Stimulated activated naive B cell treated with anti-CD40 and anti-IgM and Interleukin-4, amounts not matched to agents 10 μg/mL and 1 μg/mL and 100 μg/mL, for 72 hours (primary cell): ENCODE measurements around the gene MTIF2.
"Not testable (repeated sequence)": the region's sequence is repeated elsewhere in the genome, so short reads cannot be mapped to it uniquely, and the experiment has no call there.

Source experiments
- ATAC-seq, 2 donors: fragments of 150-1000 bp; cut with Tn5 transposase; replicated peaks; 2 replicates each; pipeline ENCODE4 v1.10.0; 2021; ENCODE audit warnings: moderate library complexity in 1 of 2
- DNase-seq: peaks from one replicate; pipeline ENCODE4 v3.0.0; 2021
- H3K27ac Mint-ChIP-seq: one replicate; pipeline ENCODE4 v1.8.0; 2022; ENCODE audit warnings: mild to moderate bottlenecking, mixed read lengths
- H3K27me3 Mint-ChIP-seq, 2 donors: one replicate each; pipeline ENCODE4 v1.8.0; 2022; ENCODE audit warnings: mixed read lengths in 2 of 2
- H3K36me3 Mint-ChIP-seq, 2 donors: one replicate each; pipeline ENCODE4 v1.8.0; 2022; ENCODE audit warnings: mixed read lengths in 2 of 2, mild to moderate bottlenecking in 1 of 2
- H3K4me1 Mint-ChIP-seq, 2 donors: one replicate each; pipeline ENCODE4 v1.8.0; 2022; ENCODE audit warnings: mixed read lengths in 2 of 2, mild to moderate bottlenecking in 1 of 2
- H3K4me3 Mint-ChIP-seq, 2 donors: one replicate each; pipeline ENCODE4 v1.8.0; 2022; ENCODE audit warnings: mild to moderate bottlenecking in 2 of 2, mixed read lengths in 2 of 2, moderate library complexity in 1 of 2
- H3K9me3 Mint-ChIP-seq, 2 donors: one replicate each; pipeline ENCODE4 v1.8.0; 2022; ENCODE audit warnings: mixed read lengths in 2 of 2, mild to moderate bottlenecking in 1 of 2

MTIF2 gene

GRCh38 chr2:55196526-55196925 lies 72.5 kb downstream of the MTIF2 start:
- ATAC-seq (no peak), DNase-seq (no peak)
- Mint-ChIP-seq H3K27me3 (no peaks in the 10 kb centered on the region), H3K27ac (no peak overlapping the region), H3K9me3 (peaks cover 19 to 23% of the 10 kb centered on the region in 2 donors), H3K36me3 (peaks cover 38 to 53% of the 10 kb centered on the region in 2 donors), H3K4me1 (no peaks in the 10 kb centered on the region), H3K4me3 (no peak overlapping the region)

- H3K27ac Mint-ChIP-seq, H3K4me3 Mint-ChIP-seq, H3K9me3 Mint-ChIP-seq, H3K4me1 Mint-ChIP-seq, H3K27me3 Mint-ChIP-seq, ATAC-seq, DNase-seq: not testable (repeated sequence)
- peaks cover 14 to 31% of the 10 kb centered on the region in 2 donors for H3K36me3 Mint-ChIP-seq
These were observed 77.1 kb downstream of the MTIF2 start for GRCh38 chr2:55191888-55192287.

- H3K4me3 Mint-ChIP-seq, H3K27ac Mint-ChIP-seq, ATAC-seq, H3K9me3 Mint-ChIP-seq, H3K27me3 Mint-ChIP-seq, DNase-seq, H3K4me1 Mint-ChIP-seq: not testable (repeated sequence)
- peaks cover 10 to 21% of the 10 kb centered on the region in 2 donors for H3K36me3 Mint-ChIP-seq
These were observed 82.2 kb downstream of the MTIF2 start for GRCh38 chr2:55186837-55187236.
